A673 (cell line): ENCODE results near the gene PSMB3. TPM values are rescaled to one million over a fixed set of nuclear protein-coding genes. Genes with fewer than 3 reads are reported as not detected.

Experiments
- BruUV-seq: library from RNA; stranded (reverse); fragments of 400-500 nt; replicated peaks from 2 replicates; lab custom pipeline; 2021; lab: Mats Ljungman, UMichigan
- CTCF ChIA-PET: fragments of 300-600 bp; sonication (Branson Sonifier 250); formaldehyde crosslinking; loops from one replicate; lab custom pipeline; 2022; ENCODE audit warnings: antibody characterized with exemption; lab: Charles Lee
- POLR2A ChIA-PET: fragments of 300-600 bp; sonication (Branson Sonifier 250); formaldehyde crosslinking; loops from one replicate; lab custom pipeline; 2022; ENCODE audit warnings: antibody characterized with exemption; ENCODE audit not compliant: low non-redundant PET; lab: Charles Lee
- DNase-seq: peaks from one replicate; pipeline ENCODE4 v3.0.0-alpha.2; 2015; ENCODE audit warnings: low spot score
- H3K27ac ChIP-seq: fragments of 200-600 bp; sonication (generic); 2 replicates; pipeline ENCODE4 v1.5.1; 2016; ENCODE audit warnings: mixed run types, low read depth, mild to moderate bottlenecking, mixed read lengths, antibody characterized with exemption, low read length; ENCODE audit not compliant: poor library complexity, severe bottlenecking
- H3K27me3 ChIP-seq: fragments of 200-600 bp; sonication (generic); replicated peaks from 2 replicates; pipeline ENCODE4 v1.6.1; 2017; ENCODE audit warnings: mixed run types, low read depth, mild to moderate bottlenecking, mixed read lengths, antibody characterized with exemption, low read length; ENCODE audit not compliant: insufficient read depth, poor library complexity
- H3K36me3 ChIP-seq: fragments of 200-600 bp; sonication (generic); 2 replicates; pipeline ENCODE4 v1.6.1; 2016; ENCODE audit warnings: mixed run types, mild to moderate bottlenecking, mixed read lengths, antibody characterized with exemption, low read length; ENCODE audit not compliant: insufficient read depth, poor library complexity, severe bottlenecking
- H3K4me1 ChIP-seq: fragments of 200-600 bp; sonication (generic); 2 replicates; pipeline ENCODE4 v1.6.1; 2017; ENCODE audit warnings: mixed run types, mild to moderate bottlenecking, mixed read lengths, antibody characterized with exemption, low read length; ENCODE audit not compliant: insufficient read depth, poor library complexity, severe bottlenecking
- H3K4me3 ChIP-seq: fragments of 200-600 bp; sonication (generic); 2 replicates; pipeline ENCODE4 v1.5.1; 2016; ENCODE audit warnings: low read depth, mixed run types, mild to moderate bottlenecking, mixed read lengths, low read length; ENCODE audit not compliant: poor library complexity, severe bottlenecking
- H3K9me3 ChIP-seq: fragments of 200-600 bp; sonication (generic); 2 replicates; pipeline ENCODE4 v1.6.1; 2016; ENCODE audit warnings: mixed run types, low read depth, mild to moderate bottlenecking, mixed read lengths, antibody characterized with exemption, low read length; ENCODE audit not compliant: poor library complexity, severe bottlenecking
- CTCF ChIP-seq: fragments of 300-800, 200-600 bp; sonication (generic); conservative IDR thresholded peaks from 2 replicates; pipeline ENCODE4 v1.5.1; 2017; ENCODE audit warnings: low read depth, mild to moderate bottlenecking, antibody characterized with exemption, low read length, moderate library complexity, mixed read lengths
- EZH2 ChIP-seq: fragments of 200-600 bp; sonication (generic); IDR thresholded peaks from 2 replicates; pipeline ENCODE4 v1.6.1; 2017; ENCODE audit warnings: borderline replicate concordance, low read depth, mild to moderate bottlenecking, mixed read lengths, antibody characterized with exemption, low read length; ENCODE audit not compliant: poor library complexity, severe bottlenecking
- intact Hi-C: fragments of 100-400 bp; cut with micrococcal nuclease; formaldehyde crosslinking; loops from one replicate; pipeline ENCODE4 v1.10.0; 2022; ENCODE audit not compliant: unreplicated experiment
- total RNA-seq: library from RNA; stranded (reverse); gene quantifications from 2 replicates; pipeline ENCODE4 v1.2.3, GENCODE V29; 2021

Gene PSMB3
- total RNA-seq, 1 experiment from 2014 or later: 217 TPM

GRCh38 chr17:38748892-38749222, 3.7 kb upstream of the PSMB3 start:
- DNase-seq: no peak
- Histone ChIP-seq H3K27ac (peak overlapping the region; percentile 37), H3K27me3 (no peaks in the 10 kb centered on the region), H3K36me3 (no peaks in the 10 kb centered on the region), H3K9me3 (no peaks in the 10 kb centered on the region), H3K4me1 (peaks cover 31% of the 10 kb centered on the region), H3K4me3 (peak overlapping the region; percentile 56)
- BruUV-seq: no TSS peak
- CTCF ChIA-PET: no interaction called here
- TF ChIP-seq EZH2 (no peak), CTCF (no peak)
- POLR2A ChIA-PET: no interaction called here
- intact Hi-C loops: no loop called here

GRCh38 chr17:38749223-38750043, 3.1 kb upstream of the PSMB3 start:
- peak; percentile 45 for DNase-seq
- ChIA-PET CTCF (no interaction called here), POLR2A (no interaction called here)
- no TSS peak for BruUV-seq
- Histone ChIP-seq H3K9me3 (no peaks in the 10 kb centered on the region), H3K27ac (peak overlapping the region; percentile 37), H3K36me3 (no peaks in the 10 kb centered on the region), H3K4me1 (peaks cover 31% of the 10 kb centered on the region), H3K27me3 (no peaks in the 10 kb centered on the region), H3K4me3 (peak overlapping the region; percentile 56)
- no peak for TF ChIP-seq CTCF
- TF ChIP-seq EZH2: no peak
- intact Hi-C loops: loop anchor here (5.0 kb wide), 1 partner anchor 118 kb away; no protein-coding TSS in a partner anchor

GRCh38 chr17:38750044-38750311, 2.6 kb upstream of the PSMB3 start:
- H3K27me3 ChIP-seq: no peaks in the 10 kb centered on the region
- no peaks in the 10 kb centered on the region for H3K36me3 ChIP-seq
- no peak for TF ChIP-seq CTCF
- TF ChIP-seq EZH2: no peak
- peak overlapping the region; percentile 56 for H3K4me3 ChIP-seq
- intact Hi-C loops: loop anchor here (5.0 kb wide), 1 partner anchor 117 kb away; no protein-coding TSS in a partner anchor
- no peak for DNase-seq
- ChIA-PET CTCF (no interaction called here), POLR2A (no interaction called here)
- peaks cover 31% of the 10 kb centered on the region for H3K4me1 ChIP-seq
- BruUV-seq: no TSS peak
- H3K9me3 ChIP-seq: no peaks in the 10 kb centered on the region
- no peak overlapping the region for H3K27ac ChIP-seq
